Suprapubic skin (tissue), 4 donors: ENCODE measurements around the gene NME7. TPM values are rescaled to one million over a fixed set of nuclear protein-coding genes. Genes with fewer than 3 reads are reported as not detected.

Experiments used
- DNase-seq, 2 donors: peaks; one replicate each; pipeline ENCODE4 v3.0.0-alpha.2; 2019; ENCODE audit warnings: low spot score in 2 of 2
- H3K27ac ChIP-seq: fragments of 200-600 bp; sonication (generic); one replicate; pipeline ENCODE4 v1.5.1; 2019
- H3K27me3 ChIP-seq: fragments of 200-600 bp; sonication (generic); one replicate; pipeline ENCODE4 v1.5.1; 2019
- H3K36me3 ChIP-seq: fragments of 200-600 bp; sonication (generic); one replicate; pipeline ENCODE4 v1.5.1; 2019
- H3K4me1 ChIP-seq: fragments of 200-600 bp; sonication (generic); one replicate; pipeline ENCODE4 v1.5.1; 2019
- H3K4me3 ChIP-seq: fragments of 200-600 bp; sonication (generic); one replicate; pipeline ENCODE4 v1.5.1; 2019; ENCODE audit warnings: mild to moderate bottlenecking
- H3K9me3 ChIP-seq: fragments of 200-600 bp; sonication (generic); one replicate; pipeline ENCODE4 v1.5.1; 2019
- CTCF ChIP-seq, 2 donors: fragments of 200-600 bp in 1 of 2; fragments of 450-650 bp in 1 of 2; sonication (generic) in 1 of 2; IDR thresholded peaks; one replicate each; pipeline ENCODE4 v1.5.1; 2016 to 2019; ENCODE audit warnings: antibody characterized with exemption in 2 of 2, mild to moderate bottlenecking in 1 of 2, moderate library complexity in 1 of 2
- EP300 ChIP-seq: sonication (generic); formaldehyde crosslinking; IDR thresholded peaks from one replicate; pipeline ENCODE4 v1.6.1; 2017; ENCODE audit warnings: antibody characterized with exemption
- POLR2A ChIP-seq, 2 donors: fragments of 450-650 bp; IDR thresholded peaks; one replicate each; pipeline ENCODE4 v1.6.1; 2017; ENCODE audit warnings: antibody characterized with exemption in 2 of 2, mild to moderate bottlenecking in 2 of 2, moderate library complexity in 2 of 2
- POLR2AphosphoS5 ChIP-seq, 3 donors: sonication (generic); formaldehyde crosslinking; IDR thresholded peaks; one replicate each; pipeline ENCODE4 v1.6.1; 2017; ENCODE audit warnings: antibody characterized with exemption in 3 of 3
- WGBS: methylation state at CpG from one replicate; pipeline ENCODE4 v1.1.5; 2018; 5-methylcytosine and 5-hydroxymethylcytosine counted together
- total RNA-seq, 4 donors: library from RNA; depleted of rRNA; stranded (reverse); fragments of >200 nt; gene quantifications; one replicate each; pipeline ENCODE4 v1.1.0, GENCODE V29; 2016

The NME7 gene
- total RNA-seq, 4 donors from 2014 or later = 9.5 to 13.9 (median 11.7) TPM

GRCh38 chr1:169204157-169204556 lies 163.4 kb downstream of the NME7 start:
- DNase-seq = no peak
- H3K4me3 ChIP-seq = no peak overlapping the region
- TF ChIP-seq CTCF (IDR thresholded peaks at IDR 0.05) = no peak
- no peak for TF ChIP-seq POLR2A (IDR thresholded peaks at IDR 0.05)
- TF ChIP-seq EP300 = no peak
- TF ChIP-seq POLR2AphosphoS5 (IDR thresholded peaks at IDR 0.05) = no peak
- H3K27me3 ChIP-seq = no peaks in the 10 kb centered on the region
- H3K36me3 ChIP-seq = no peaks in the 10 kb centered on the region
- no peaks in the 10 kb centered on the region for H3K9me3 ChIP-seq
- H3K4me1 ChIP-seq = peaks cover 2% of the 10 kb centered on the region
- H3K27ac ChIP-seq = no peak overlapping the region

- no peak for DNase-seq
- 96% methylated on average over 3 of the region's 3 CpGs for WGBS
- Histone ChIP-seq H3K4me1 (peaks cover 2% of the 10 kb centered on the region), H3K27me3 (no peaks in the 10 kb centered on the region), H3K27ac (no peak overlapping the region), H3K4me3 (no peak overlapping the region), H3K9me3 (no peaks in the 10 kb centered on the region), H3K36me3 (no peaks in the 10 kb centered on the region)
- TF ChIP-seq POLR2A (IDR thresholded peaks at IDR 0.05) (no peak), POLR2AphosphoS5 (IDR thresholded peaks at IDR 0.05) (no peak), EP300 (no peak), CTCF (IDR thresholded peaks at IDR 0.05) (no peak)
Observed at GRCh38 chr1:169202791-169203665, 164.6 kb downstream of the NME7 start.

DNA sequence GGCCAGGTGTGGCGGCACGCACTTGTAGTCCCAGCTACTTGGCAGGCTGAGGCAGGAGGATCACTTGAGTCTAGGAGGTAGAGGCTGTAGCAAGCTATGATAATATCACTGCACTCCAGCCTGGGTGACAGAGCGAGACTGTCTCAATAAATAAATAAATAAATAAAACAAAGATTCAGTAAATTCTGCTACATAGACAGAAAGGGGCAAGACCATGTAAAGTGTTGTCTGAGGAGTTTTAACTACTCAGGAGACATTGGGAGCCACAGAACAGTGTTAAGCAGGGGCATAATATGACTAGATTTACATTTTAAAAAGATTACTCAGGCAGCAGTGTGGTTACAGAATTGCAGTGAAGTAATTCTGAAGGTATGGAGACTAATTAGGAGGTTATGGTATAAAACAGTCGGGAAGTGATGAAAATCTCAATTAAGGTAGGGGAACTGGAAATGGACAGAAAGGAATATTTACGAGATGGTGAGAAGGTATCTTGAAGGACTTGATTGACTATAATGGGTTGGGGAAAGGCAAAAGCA lies 166.4 kb downstream of the NME7 start:
- Histone ChIP-seq H3K27ac (no peak overlapping the region), H3K4me1 (peaks cover 2% of the 10 kb centered on the region), H3K9me3 (no peaks in the 10 kb centered on the region), H3K27me3 (no peaks in the 10 kb centered on the region), H3K36me3 (no peaks in the 10 kb centered on the region), H3K4me3 (no peak overlapping the region)
- DNase-seq = no peak
- 96% methylated on average over 5 of the region's 5 CpGs for WGBS
- TF ChIP-seq POLR2A (IDR thresholded peaks at IDR 0.05) = no peak
- TF ChIP-seq EP300 = no peak
- no peak for TF ChIP-seq CTCF (IDR thresholded peaks at IDR 0.05)
- TF ChIP-seq POLR2AphosphoS5 (IDR thresholded peaks at IDR 0.05) = no peak

- no peak for DNase-seq
- no peaks in the 10 kb centered on the region for H3K9me3 ChIP-seq
- no peaks in the 10 kb centered on the region for H3K27me3 ChIP-seq
- H3K4me3 ChIP-seq = no peak overlapping the region
- H3K4me1 ChIP-seq = peaks cover 2% of the 10 kb centered on the region
- no peak for TF ChIP-seq POLR2A (IDR thresholded peaks at IDR 0.05)
- no peak for TF ChIP-seq POLR2AphosphoS5 (IDR thresholded peaks at IDR 0.05)
- no peak for TF ChIP-seq EP300
- no peak for TF ChIP-seq CTCF (IDR thresholded peaks at IDR 0.05)
- H3K27ac ChIP-seq = no peak overlapping the region
- no peaks in the 10 kb centered on the region for H3K36me3 ChIP-seq
Observed at GRCh38 chr1:169200319-169200718, 167.3 kb downstream of the NME7 start.

DNA sequence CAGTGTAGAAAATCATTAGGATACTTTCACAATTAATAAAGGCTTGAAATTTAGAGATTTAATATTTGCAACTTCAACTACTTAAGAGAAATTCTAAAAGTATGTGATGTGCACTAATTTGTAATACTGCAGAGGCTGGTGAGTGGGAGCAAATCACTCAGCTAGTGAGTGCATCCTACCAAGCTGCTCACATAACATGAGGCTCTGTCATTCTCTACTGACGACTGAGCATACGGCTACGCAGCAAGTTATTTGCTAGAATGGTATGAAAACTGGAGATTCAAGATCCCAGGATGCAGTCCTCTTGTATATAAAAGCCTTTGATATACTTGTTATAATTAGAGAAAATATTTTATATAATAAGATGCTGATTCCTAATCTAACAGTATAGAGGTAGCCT lies 171.0 kb downstream of the NME7 start:
- H3K4me1 ChIP-seq = no peaks in the 10 kb centered on the region
- no peak for DNase-seq
- H3K27ac ChIP-seq = no peak overlapping the region
- no peak for TF ChIP-seq POLR2AphosphoS5 (IDR thresholded peaks at IDR 0.05)
- no peak for TF ChIP-seq CTCF (IDR thresholded peaks at IDR 0.05)
- no peak for TF ChIP-seq POLR2A (IDR thresholded peaks at IDR 0.05)
- TF ChIP-seq EP300 = no peak
- 97% methylated on average over 3 of the region's 3 CpGs for WGBS
- H3K9me3 ChIP-seq = no peaks in the 10 kb centered on the region
- no peaks in the 10 kb centered on the region for H3K36me3 ChIP-seq
- no peaks in the 10 kb centered on the region for H3K27me3 ChIP-seq
- no peak overlapping the region for H3K4me3 ChIP-seq
